ENCODE measurements around the gene SERINC3. TPM values are rescaled to one million over a fixed set of nuclear protein-coding genes. Genes with fewer than 3 reads are reported as not detected.

SERINC3 gene
- total and polyA plus RNA-seq, 2 experiments from 2014 or later = 18.1 to 33.0 TPM

GRCh38 chr20:44496976-44497375 lies 24.9 kb downstream of the SERINC3 start (continued):
- no peak for TF ChIP-seq REST (IDR thresholded peaks at IDR 0.05; ENCODE audit: unreplicated experiment)
- no peak for TF ChIP-seq EZH2phosphoT487 (IDR thresholded peaks at IDR 0.05; ENCODE audit: unreplicated experiment)
- TF ChIP-seq ZNF331 (CRISPR knock-in tag; IDR thresholded peaks at IDR 0.05; ENCODE audit: low read depth) = no peak
- no peak for TF ChIP-seq ETS1 (IDR thresholded peaks at IDR 0.05)
- no peak for TF ChIP-seq ZNF114 (CRISPR knock-in tag; IDR thresholded peaks at IDR 0.05)
- no peak for TF ChIP-seq EZH2 (IDR thresholded peaks at IDR 0.05; ENCODE audit: low read depth, unreplicated experiment)
- TF ChIP-seq POLR2AphosphoS5 (IDR thresholded peaks at IDR 0.05; ENCODE audit: low read depth) = no peak
- TF ChIP-seq CTCF (conservative IDR thresholded peaks at IDR 0.05; ENCODE audit: low read depth in 2 of 2) = no peak
- TF ChIP-seq NANOG (IDR thresholded peaks at IDR 0.05; ENCODE audit: borderline replicate concordance) = no peak

GRCh38 chr20:44495802-44496481 lies 25.9 kb downstream of the SERINC3 start:
- DNase-seq (ENCODE audit: low spot score) (no peak), ATAC-seq (no peak)
- Histone ChIP-seq H3K36me3 (ENCODE audit: insufficient read depth) (peaks cover 20% of the 10 kb centered on the region), H2AFZ (no peak overlapping the region), H3K4me1 (ENCODE audit: insufficient read depth) (no peaks in the 10 kb centered on the region), H3K79me2 (replicated peaks; ENCODE audit: insufficient read depth) (no peaks in the 10 kb centered on the region), H3K4me3 (no peak overlapping the region), H3K27ac (ENCODE audit: low read depth) (no peak overlapping the region), H3K27me3 (ENCODE audit: insufficient read depth) (no peaks in the 10 kb centered on the region), H3F3A (replicated peaks; ENCODE audit: low read depth) (no peaks in the 10 kb centered on the region), H3K4me2 (no peak overlapping the region), H3K9me2 (ENCODE audit: insufficient read depth) (no peaks in the 10 kb centered on the region), H4K20me1 (replicated peaks; ENCODE audit: insufficient read depth) (no peaks in the 10 kb centered on the region; the same call in 1 of the 2 replicates)
- H3K27me3 Mint-ChIP-seq (ENCODE audit: insufficient read depth, low read depth, poor library complexity) = no peaks in the 10 kb centered on the region
- H3K9me3 Mint-ChIP-seq = no peaks in the 10 kb centered on the region
- no peak overlapping the region for H3K4me3 Mint-ChIP-seq
- H3K36me3 Mint-ChIP-seq (ENCODE audit: low read depth) = peaks cover 30% of the 10 kb centered on the region
- H3K27ac Mint-ChIP-seq = 0 out of 2 replicates have a peak overlapping the region, but pooled peaks have one; percentile 73
- no peaks in the 10 kb centered on the region for H3K4me1 Mint-ChIP-seq
- TF ChIP-seq ETS1 (IDR thresholded peaks at IDR 0.05) (no peak), ZNF331 (CRISPR knock-in tag; IDR thresholded peaks at IDR 0.05; ENCODE audit: low read depth) (no peak), ZNF462 (CRISPR knock-in tag; IDR thresholded peaks at IDR 0.05) (no peak), POLR2AphosphoS5 (IDR thresholded peaks at IDR 0.05; ENCODE audit: low read depth) (no peak)

Data from GM23338 (cell line).